Measurements from ENCODE around the gene MIB2. TPM values are rescaled to one million over a fixed set of nuclear protein-coding genes. Genes with fewer than 3 reads are reported as not detected.

Gene MIB2
- total and polyA plus RNA-seq, 9 donors, result 1.8 to 110 (median 79.5) TPM

DNA sequence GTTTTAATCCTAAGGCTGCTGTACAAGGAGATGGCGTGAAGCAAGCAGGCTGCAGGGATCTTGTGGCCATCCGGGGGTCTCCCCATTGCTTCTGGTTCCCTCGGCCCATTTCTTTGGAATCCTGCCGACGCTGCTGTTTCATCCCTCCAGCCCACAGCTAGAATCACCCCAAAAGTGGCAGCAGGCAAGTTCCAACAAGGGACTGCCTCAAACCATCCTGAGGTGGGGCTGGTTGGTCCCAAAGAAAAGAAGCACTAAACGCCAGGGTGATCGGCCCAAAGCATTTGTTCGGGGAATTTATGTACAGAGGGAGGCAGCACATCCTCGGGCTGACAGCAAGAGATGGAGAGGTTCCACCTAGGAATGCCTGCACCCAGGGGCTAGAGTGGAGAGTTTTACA is 4.5 kb upstream of the MIB2 start:
- intact Hi-C loops (cut with DNase I), result no loop called here
- TF ChIP-seq, protein P1, sequence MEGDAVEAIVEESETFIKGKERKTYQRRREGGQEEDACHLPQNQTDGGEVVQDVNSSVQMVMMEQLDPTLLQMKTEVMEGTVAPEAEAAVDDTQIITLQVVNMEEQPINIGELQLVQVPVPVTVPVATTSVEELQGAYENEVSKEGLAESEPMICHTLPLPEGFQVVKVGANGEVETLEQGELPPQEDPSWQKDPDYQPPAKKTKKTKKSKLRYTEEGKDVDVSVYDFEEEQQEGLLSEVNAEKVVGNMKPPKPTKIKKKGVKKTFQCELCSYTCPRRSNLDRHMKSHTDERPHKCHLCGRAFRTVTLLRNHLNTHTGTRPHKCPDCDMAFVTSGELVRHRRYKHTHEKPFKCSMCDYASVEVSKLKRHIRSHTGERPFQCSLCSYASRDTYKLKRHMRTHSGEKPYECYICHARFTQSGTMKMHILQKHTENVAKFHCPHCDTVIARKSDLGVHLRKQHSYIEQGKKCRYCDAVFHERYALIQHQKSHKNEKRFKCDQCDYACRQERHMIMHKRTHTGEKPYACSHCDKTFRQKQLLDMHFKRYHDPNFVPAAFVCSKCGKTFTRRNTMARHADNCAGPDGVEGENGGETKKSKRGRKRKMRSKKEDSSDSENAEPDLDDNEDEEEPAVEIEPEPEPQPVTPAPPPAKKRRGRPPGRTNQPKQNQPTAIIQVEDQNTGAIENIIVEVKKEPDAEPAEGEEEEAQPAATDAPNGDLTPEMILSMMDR (IDR thresholded peaks at IDR 0.05), result no peak
- TF ChIP-seq POLR2A (IDR thresholded peaks at IDR 0.05), result no peak
- TF ChIP-seq EP300 (IDR thresholded peaks at IDR 0.05), result no peak
- 28 to 56% (median 29%) methylated on average over 9 of the region's 9 CpGs for WGBS, 3 donors
- H3K4me3 ChIP-seq, result no peak overlapping the region
- no peaks in the 10 kb centered on the region for H3K9me3 ChIP-seq
- H3K27ac ChIP-seq, result peak overlapping the region in 1 of 2 donors; percentile 48
- H3K36me3 ChIP-seq, result no peaks in the 10 kb centered on the region
- peaks cover 9% of the 10 kb centered on the region for H3K4me1 ChIP-seq (ENCODE audit: insufficient read depth)
- no peaks in the 10 kb centered on the region for H3K27me3 ChIP-seq
- DNase-seq, result no peak

DNA sequence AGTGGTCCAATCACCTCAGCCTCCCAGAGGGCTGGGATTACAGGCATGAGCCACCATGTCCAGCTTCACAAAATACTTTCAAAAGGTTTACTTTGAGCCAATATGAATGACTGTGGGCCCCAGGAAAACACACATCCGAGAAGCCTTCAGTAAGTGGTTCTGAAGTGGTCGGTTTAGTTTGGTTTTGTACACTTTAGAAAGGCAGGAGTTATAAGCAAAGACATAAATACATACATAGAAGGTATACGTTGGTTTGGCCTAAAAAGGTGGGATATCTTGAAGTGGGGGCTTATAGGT is 3.2 kb upstream of the MIB2 start:
- intact Hi-C loops (cut with DNase I), result no loop called here
- H3K4me3 ChIP-seq, result no peak overlapping the region
- no peaks in the 10 kb centered on the region for H3K27me3 ChIP-seq
- no peaks in the 10 kb centered on the region for H3K9me3 ChIP-seq
- TF ChIP-seq, protein P1 (IDR thresholded peaks at IDR 0.05), result no peak
- TF ChIP-seq POLR2A (IDR thresholded peaks at IDR 0.05), result no peak
- TF ChIP-seq EP300 (IDR thresholded peaks at IDR 0.05), result no peak
- WGBS, 3 donors, result 80 to 83% (median 82%) methylated on average over 3 of the region's 3 CpGs
- peaks cover 15% of the 10 kb centered on the region for H3K4me1 ChIP-seq (ENCODE audit: insufficient read depth)
- H3K36me3 ChIP-seq, result no peaks in the 10 kb centered on the region
- DNase-seq, result peak in 1 of 5 donors; percentile 8
- peak overlapping the region in 1 of 2 donors; percentile 48 for H3K27ac ChIP-seq

DNA sequence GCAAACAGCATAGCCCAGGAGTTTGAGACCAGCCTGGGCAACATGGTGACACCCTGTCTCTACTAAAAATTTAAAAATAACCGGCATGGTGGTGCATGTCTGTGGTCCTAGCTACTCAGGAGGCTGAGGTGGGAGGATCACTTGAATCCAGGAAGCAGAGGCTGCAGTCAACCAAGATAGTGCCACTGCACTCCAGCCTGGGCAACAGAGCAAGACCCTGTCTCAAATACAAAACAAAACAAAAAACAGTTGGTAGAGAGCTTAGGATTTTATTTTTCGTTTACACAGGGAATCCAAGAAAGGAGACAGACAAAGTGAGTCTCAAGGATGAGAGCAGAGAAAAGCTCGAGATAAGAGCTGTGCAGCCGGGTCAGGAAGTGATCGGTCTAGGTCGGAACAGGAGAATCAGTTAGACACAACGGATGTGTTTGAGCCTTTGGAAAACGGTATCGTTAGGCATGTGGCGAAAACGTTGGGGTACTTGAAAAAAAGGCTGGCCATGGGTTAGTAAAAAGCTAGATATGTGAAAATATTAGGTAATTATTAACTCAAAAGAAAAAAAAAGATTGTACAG is 1.7 kb upstream of the MIB2 start:
- H3K4me3 ChIP-seq, result peak overlapping the region; percentile 92
- TF ChIP-seq POLR2A (IDR thresholded peaks at IDR 0.05) (no peak), EP300 (IDR thresholded peaks at IDR 0.05) (no peak)
- TF ChIP-seq, protein P1 (IDR thresholded peaks at IDR 0.05), result no peak
- H3K27ac ChIP-seq, result no peak overlapping the region
- peaks cover 15% of the 10 kb centered on the region for H3K4me1 ChIP-seq (ENCODE audit: insufficient read depth)
- intact Hi-C loops (cut with DNase I), result no loop called here
- H3K9me3 ChIP-seq, result no peaks in the 10 kb centered on the region
- no peaks in the 10 kb centered on the region for H3K36me3 ChIP-seq
- no peaks in the 10 kb centered on the region for H3K27me3 ChIP-seq
- 28 to 59% (median 33%) methylated on average over 11 of the region's 11 CpGs for whole genome bisulfite sequencing, 3 donors
- DNase-seq, result no peak

DNA sequence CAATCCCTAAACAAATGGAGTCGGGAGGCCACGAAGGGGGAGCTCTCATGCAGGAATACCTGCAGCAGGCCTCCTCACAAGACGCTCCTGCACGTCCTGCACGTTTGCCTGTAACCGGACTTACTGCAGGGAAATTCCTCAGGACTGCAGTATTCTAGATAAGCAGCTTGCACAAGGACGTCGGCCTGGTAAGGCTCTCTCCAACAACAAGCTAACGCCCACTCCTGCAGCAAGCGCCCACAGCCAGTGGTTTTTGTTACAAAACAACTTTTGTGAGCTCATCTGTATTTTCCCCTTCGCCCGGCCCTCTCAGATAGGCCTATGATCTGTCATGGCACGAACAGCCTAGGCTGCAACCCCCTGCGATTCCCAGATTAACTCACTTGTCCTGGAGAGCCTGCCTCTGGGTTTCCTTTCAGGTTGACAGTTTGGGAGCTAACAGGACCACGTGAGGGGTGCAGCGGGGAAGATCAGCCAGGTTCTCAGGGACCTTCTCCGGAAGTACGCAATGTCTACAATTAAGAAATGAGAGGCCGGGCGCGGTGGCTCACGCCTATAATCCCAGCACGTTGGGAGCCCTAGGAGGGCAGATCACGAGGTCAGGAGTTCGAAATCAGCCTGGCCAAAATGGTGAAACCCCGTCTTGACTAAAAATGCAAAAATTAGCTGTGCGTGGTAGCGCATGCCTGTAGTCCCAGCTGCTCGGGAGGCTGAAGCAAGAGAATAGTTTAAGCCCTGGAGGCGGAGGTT is 921 bp upstream of the MIB2 start:
- no peaks in the 10 kb centered on the region for H3K27me3 ChIP-seq
- TF ChIP-seq EP300 (IDR thresholded peaks at IDR 0.05), result no peak
- TF ChIP-seq, protein P1 (IDR thresholded peaks at IDR 0.05), result no peak
- no peak for TF ChIP-seq POLR2A (IDR thresholded peaks at IDR 0.05)
- intact Hi-C loops (cut with DNase I), result no loop called here
- peak overlapping the region; percentile 92 for H3K4me3 ChIP-seq
- 2 to 11% (median 2%) methylated on average over 30 of the region's 30 CpGs for WGBS, 3 donors
- no peaks in the 10 kb centered on the region for H3K36me3 ChIP-seq
- peak overlapping the region in 1 of 2 donors; percentile 100 for H3K27ac ChIP-seq
- peaks cover 15% of the 10 kb centered on the region for H3K4me1 ChIP-seq (ENCODE audit: insufficient read depth)
- DNase-seq, result peak in 4 of 5 donors; percentile 51 to 73 (median 63)
- no peaks in the 10 kb centered on the region for H3K9me3 ChIP-seq

Data from ovary (tissue), 9 donors.